Fibroblast of lung (primary cell): ENCODE results near the gene UBQLN3.

Source experiments
- EZH2 ChIP-seq: IDR thresholded peaks from 2 replicates; pipeline ENCODE4 v1.5.1; 2012; ENCODE audit warnings: low read length, control low read depth, mild to moderate bottlenecking; ENCODE audit errors: missing control alignments
- TF ChIP-seq, protein P1 (sequence below), 2 donors: IDR thresholded peaks in 1 of 2; conservative IDR thresholded peaks in 1 of 2; 1 replicate in 1 of 2; 2 replicates in 1 of 2; pipeline ENCODE4 v1.5.1; 2011 to 2012; ENCODE audit warnings: low read length in 2 of 2, control low read depth in 1 of 2, inconsistent platforms in 1 of 2, low read depth in 1 of 2, mild to moderate bottlenecking in 1 of 2

GRCh38 chr11:5499671-5500070 is 10.1 kb downstream of the UBQLN3 start:
- TF ChIP-seq, protein P1, sequence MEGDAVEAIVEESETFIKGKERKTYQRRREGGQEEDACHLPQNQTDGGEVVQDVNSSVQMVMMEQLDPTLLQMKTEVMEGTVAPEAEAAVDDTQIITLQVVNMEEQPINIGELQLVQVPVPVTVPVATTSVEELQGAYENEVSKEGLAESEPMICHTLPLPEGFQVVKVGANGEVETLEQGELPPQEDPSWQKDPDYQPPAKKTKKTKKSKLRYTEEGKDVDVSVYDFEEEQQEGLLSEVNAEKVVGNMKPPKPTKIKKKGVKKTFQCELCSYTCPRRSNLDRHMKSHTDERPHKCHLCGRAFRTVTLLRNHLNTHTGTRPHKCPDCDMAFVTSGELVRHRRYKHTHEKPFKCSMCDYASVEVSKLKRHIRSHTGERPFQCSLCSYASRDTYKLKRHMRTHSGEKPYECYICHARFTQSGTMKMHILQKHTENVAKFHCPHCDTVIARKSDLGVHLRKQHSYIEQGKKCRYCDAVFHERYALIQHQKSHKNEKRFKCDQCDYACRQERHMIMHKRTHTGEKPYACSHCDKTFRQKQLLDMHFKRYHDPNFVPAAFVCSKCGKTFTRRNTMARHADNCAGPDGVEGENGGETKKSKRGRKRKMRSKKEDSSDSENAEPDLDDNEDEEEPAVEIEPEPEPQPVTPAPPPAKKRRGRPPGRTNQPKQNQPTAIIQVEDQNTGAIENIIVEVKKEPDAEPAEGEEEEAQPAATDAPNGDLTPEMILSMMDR (conservative IDR thresholded peaks at IDR 0.05 in 1 of 2, IDR thresholded peaks at IDR 0.05 in 1 of 2; ENCODE audit: low read depth in 1 of 2, low read length in 2 of 2): no peak
- TF ChIP-seq EZH2: no peak
